HepG2 (cell line): ENCODE data around the gene RPS6KA5. TPM values are rescaled to one million over a fixed set of nuclear protein-coding genes. Genes with fewer than 3 reads are reported as not detected.

Experiments
- ATAC-seq: fragments of 200-7000 bp; cut with Tn5 transposase; 3 replicates; pipeline ENCODE4 v1.9.1; 2020; ENCODE audit warnings: mild to moderate bottlenecking, moderate library complexity
- BruUV-seq: library from RNA; stranded (reverse); fragments of 400-500 nt; replicated peaks from 2 replicates; lab custom pipeline; 2021; lab: Mats Ljungman, UMichigan
- CTCF ChIA-PET: fragments of 300-600 bp; formaldehyde crosslinking; extraction: SDS; loops from one replicate; lab custom pipeline; 2021; ENCODE audit warnings: low total read pairs, inconsistent platforms, low intra/inter-chr PET ratio; lab: Yijun Ruan, JAX
- POLR2A ChIA-PET: fragments of 350-600 bp; sonication (Branson Sonifier 250); formaldehyde crosslinking; loops from one replicate; lab custom pipeline; 2020; ENCODE audit warnings: antibody characterized with exemption, inconsistent platforms; lab: Yijun Ruan, JAX
- DNase-seq: peaks from one replicate; pipeline ENCODE4 v3.0.0-alpha.2; 2015; ENCODE audit warnings: low spot score
- FAIRE-seq: peaks from 3 replicates; lab custom pipeline; 2011; peaks lifted over from hg19 to GRCh38; lab: Jason Lieb, UNC
- H2AFZ ChIP-seq: one replicate; pipeline ENCODE4 v1.6.1; 2011; ENCODE audit warnings: low read length, inconsistent platforms
- H3K27ac ChIP-seq: fragments of 300-600 bp; 3 replicates; pipeline ENCODE4 v1.8.0; 2011; ENCODE audit warnings: mixed run types, mild to moderate bottlenecking, mixed read lengths, low read length, inconsistent platforms; ENCODE audit not compliant: insufficient read depth; ENCODE audit errors: extremely low read length
- H3K27me3 ChIP-seq, 2 experiments: fragments of 200-600 bp in 1 of 2; 2 replicates in 1 of 2; 3 replicates in 1 of 2; pipeline versions ENCODE4 v1.6.0 to v1.8.0; 2011; ENCODE audit warnings: low read length in 2 of 2, mild to moderate bottlenecking in 2 of 2, moderate library complexity in 2 of 2, inconsistent platforms in 1 of 2; ENCODE audit not compliant: insufficient read depth in 2 of 2, control insufficient read depth in 1 of 2
- H3K36me3 ChIP-seq, 2 experiments: fragments of 200-600 bp in 1 of 2; replicated peaks in 1 of 2; 2 replicates in 1 of 2; 3 replicates in 1 of 2; pipeline versions ENCODE4 v1.5.1 to v1.8.0; 2011; ENCODE audit warnings: low read length in 2 of 2, inconsistent platforms in 1 of 2; ENCODE audit not compliant: insufficient read depth in 2 of 2, control insufficient read depth in 1 of 2
- H3K4me1 ChIP-seq: 2 replicates; pipeline ENCODE4 v1.5.1; 2012; ENCODE audit warnings: low read length, inconsistent platforms; ENCODE audit not compliant: insufficient read depth
- H3K4me2 ChIP-seq: 2 replicates; pipeline ENCODE4 v1.6.0; 2011; ENCODE audit warnings: low read depth, low read length, inconsistent platforms
- H3K4me3 ChIP-seq, 3 experiments: fragments of 200-600 bp in 1 of 3; sonication (generic), shearing (Covaris generic) in 1 of 3; replicated peaks in 1 of 3; 2 replicates each; pipeline ENCODE4 v1.5.1; 2011 to 2016; ENCODE audit warnings: low read length in 3 of 3, inconsistent platforms in 2 of 3, low read depth in 2 of 3, mild to moderate bottlenecking in 2 of 3, control low read depth in 1 of 3, mixed read lengths in 1 of 3; ENCODE audit not compliant: insufficient read depth in 1 of 3
- H3K79me2 ChIP-seq: one replicate; pipeline ENCODE4 v1.6.1; 2011; ENCODE audit warnings: low read length, inconsistent platforms; ENCODE audit not compliant: insufficient read depth
- H3K9ac ChIP-seq: 2 replicates; pipeline ENCODE4 v1.6.0; 2011; ENCODE audit warnings: mild to moderate bottlenecking, low read depth, low read length, inconsistent platforms; ENCODE audit not compliant: insufficient read depth
- H3K9me3 ChIP-seq: 2 replicates; pipeline ENCODE4 v1.5.1; 2012; ENCODE audit warnings: mild to moderate bottlenecking, low read length
- H4K20me1 ChIP-seq: 2 replicates; pipeline ENCODE4 v1.6.0; 2011; ENCODE audit warnings: inconsistent platforms, mild to moderate bottlenecking, low read length, moderate library complexity; ENCODE audit not compliant: insufficient read depth
- GABPB1 ChIP-seq: IDR thresholded peaks from 2 replicates; pipeline ENCODE4 v1.6.1; 2016; ENCODE audit warnings: mild to moderate bottlenecking, missing genetic modification reagents, moderate library complexity, missing compliant biosample characterization
- LCORL ChIP-seq, 2 experiments: fragments of 450-650 bp in 1 of 2; sonication (generic) in 1 of 2; formaldehyde crosslinking in 1 of 2; IDR thresholded peaks; 2 replicates each; pipeline versions ENCODE4 v1.5.0 to v1.6.1; 2017 to 2020; ENCODE audit warnings: antibody characterized with exemption in 1 of 2, missing genetic modification reagents in 1 of 2
- NAIF1 ChIP-seq: sonication (generic); formaldehyde crosslinking; IDR thresholded peaks from 2 replicates; pipeline ENCODE4 v1.5.0; 2020; ENCODE audit warnings: mild to moderate bottlenecking, missing genetic modification reagents, borderline replicate concordance
- PLRG1 ChIP-seq: fragments of 450-650 bp; conservative IDR thresholded peaks from 2 replicates; pipeline ENCODE4 v1.6.1; 2016
- RBM39 ChIP-seq: fragments of 200-400 bp; formaldehyde crosslinking; IDR thresholded peaks from one replicate; pipeline ENCODE4 v1.6.1; 2018; ENCODE audit warnings: antibody characterized with exemption, mild to moderate bottlenecking, low read depth, low read length; ENCODE audit not compliant: poor library complexity, severe bottlenecking
- ZFY ChIP-seq: sonication (generic); formaldehyde crosslinking; IDR thresholded peaks from 2 replicates; pipeline ENCODE4 v1.4.0; 2020; ENCODE audit warnings: missing genetic modification reagents
- ZKSCAN5 ChIP-seq: sonication (generic); formaldehyde crosslinking; IDR thresholded peaks from 2 replicates; pipeline ENCODE4 v1.5.1; 2020; ENCODE audit warnings: mild to moderate bottlenecking, missing genetic modification reagents
- ZNF251 ChIP-seq: sonication (generic); formaldehyde crosslinking; IDR thresholded peaks from 2 replicates; pipeline ENCODE4 v1.9.0; 2021; ENCODE audit warnings: mild to moderate bottlenecking, missing genetic modification reagents
- ZNF274 ChIP-seq: sonication (generic); formaldehyde crosslinking; IDR thresholded peaks from 2 replicates; pipeline ENCODE4 v1.5.1; 2020; ENCODE audit warnings: mild to moderate bottlenecking, missing genetic modification reagents
- ZNF629 ChIP-seq: sonication (generic); formaldehyde crosslinking; conservative IDR thresholded peaks from 2 replicates; pipeline ENCODE4 v1.5.0; 2020; ENCODE audit warnings: missing genetic modification reagents
- WGBS: methylation state at CpG from one replicate; pipeline ENCODE4 v1.1.6; 2017; ENCODE audit warnings: low lambda C conversion rate; 5-methylcytosine and 5-hydroxymethylcytosine counted together
- in situ Hi-C: cut with HindIII; loops from 2 replicates; pipeline ENCODE4 v1.10.0; 2017; ENCODE audit warnings: low pct_unique_long_range_greater_than_20kb; ENCODE audit not compliant: extremely low pct_ligation_motif_present
- intact Hi-C: fragments of 100-400 bp; cut with micrococcal nuclease; formaldehyde crosslinking; loops from one replicate; pipeline ENCODE4 v1.10.0; 2022; ENCODE audit not compliant: unreplicated experiment
- polyA plus RNA-seq, 8 experiments: library from polyadenylated mRNA; depleted of rRNA in 3 of 8; stranded (reverse) in 7 of 8; unstranded in 1 of 8; fragments of >200 nt; fragmentation: Illumina TruSeq in 4 of 8; extraction: Trizol in 4 of 8; gene quantifications; 2 replicates each; pipeline versions ENCODE4 v1.2.1 to v1.2.3, GENCODE V29; 2011 to 2016; ENCODE audit warnings: low read depth in 4 of 8, missing spikeins in 1 of 8, mixed read lengths in 1 of 8; ENCODE audit not compliant: insufficient read depth in 1 of 8
- total RNA-seq, 5 experiments: library from RNA; depleted of rRNA; stranded (reverse); fragments of >200 nt; fragmentation: Illumina TruSeq; extraction: Trizol; gene quantifications; 2 replicates each; pipeline ENCODE4 v1.2.3, GENCODE V29; 2016; ENCODE audit warnings: low read depth in 1 of 5
- TF ChIP-seq, protein P1 (sequence below): sonication (generic); formaldehyde crosslinking; IDR thresholded peaks from 2 replicates; pipeline ENCODE4 v1.5.1; 2020; ENCODE audit warnings: missing genetic modification reagents, mild to moderate bottlenecking, borderline replicate concordance
- TF ChIP-seq, protein P2 (sequence below): sonication (generic); formaldehyde crosslinking; IDR thresholded peaks from 2 replicates; pipeline ENCODE4 v1.4.0; 2020; ENCODE audit warnings: missing genetic modification reagents, borderline replicate concordance
- TF ChIP-seq, protein P3 (sequence below): sonication (generic); formaldehyde crosslinking; IDR thresholded peaks from 2 replicates; pipeline ENCODE4 v1.4.0; 2020; ENCODE audit warnings: low read depth, mild to moderate bottlenecking, missing genetic modification reagents

The RPS6KA5 gene
- total and polyA plus RNA-seq, 2 of the 13 experiments (the other 11 are each of a cell fraction or from before 2014, with no cell fraction given), result 0.50 to 0.58 TPM

DNA sequence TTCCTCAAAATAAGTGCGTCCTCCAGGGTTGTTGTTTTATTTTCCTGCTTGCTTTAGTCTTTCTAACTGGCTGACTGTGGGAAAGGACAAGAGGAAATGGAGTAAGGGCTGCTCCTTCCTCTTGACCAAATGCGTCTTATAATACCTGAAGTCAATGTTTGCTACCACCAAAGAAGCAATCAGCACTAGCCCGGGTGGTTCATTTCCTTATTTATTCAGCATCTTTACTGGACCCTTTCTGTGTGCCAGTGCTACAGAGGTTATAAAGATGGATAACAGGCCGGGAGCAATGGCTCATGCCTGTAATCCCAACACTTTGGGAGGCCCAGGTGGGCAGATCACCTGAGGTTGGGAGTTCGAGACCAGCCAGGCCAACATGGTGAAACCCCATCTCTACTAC lies 15.1 kb upstream of the RPS6KA5 start:
- in situ Hi-C loops, result no loop called here
- Histone ChIP-seq H3K79me2 (no peaks in the 10 kb centered on the region), H4K20me1 (no peaks in the 10 kb centered on the region), H3K36me3 (no peaks in the 10 kb centered on the region), H3K9ac (no peak overlapping the region), H3K27ac (no peak overlapping the region), H2AFZ (no peak overlapping the region), H3K4me3 (no peak overlapping the region), H3K4me2 (no peak overlapping the region), H3K4me1 (no peaks in the 10 kb centered on the region), H3K9me3 (no peaks in the 10 kb centered on the region), H3K27me3 (no peaks in the 10 kb centered on the region; a peak in 1 of 5 replicates)
- DNase-seq, result no peak
- TF ChIP-seq, protein P1, sequence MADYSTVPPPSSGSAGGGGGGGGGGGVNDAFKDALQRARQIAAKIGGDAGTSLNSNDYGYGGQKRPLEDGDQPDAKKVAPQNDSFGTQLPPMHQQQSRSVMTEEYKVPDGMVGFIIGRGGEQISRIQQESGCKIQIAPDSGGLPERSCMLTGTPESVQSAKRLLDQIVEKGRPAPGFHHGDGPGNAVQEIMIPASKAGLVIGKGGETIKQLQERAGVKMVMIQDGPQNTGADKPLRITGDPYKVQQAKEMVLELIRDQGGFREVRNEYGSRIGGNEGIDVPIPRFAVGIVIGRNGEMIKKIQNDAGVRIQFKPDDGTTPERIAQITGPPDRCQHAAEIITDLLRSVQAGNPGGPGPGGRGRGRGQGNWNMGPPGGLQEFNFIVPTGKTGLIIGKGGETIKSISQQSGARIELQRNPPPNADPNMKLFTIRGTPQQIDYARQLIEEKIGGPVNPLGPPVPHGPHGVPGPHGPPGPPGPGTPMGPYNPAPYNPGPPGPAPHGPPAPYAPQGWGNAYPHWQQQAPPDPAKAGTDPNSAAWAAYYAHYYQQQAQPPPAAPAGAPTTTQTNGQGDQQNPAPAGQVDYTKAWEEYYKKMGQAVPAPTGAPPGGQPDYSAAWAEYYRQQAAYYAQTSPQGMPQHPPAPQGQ (CRISPR knock-in tag), result no peak
- no peak for FAIRE-seq
- intact Hi-C loops, result no loop called here
- ChIA-PET CTCF (no interaction called here), POLR2A (no interaction called here)
- 66% methylated on average over 5 of the region's 5 CpGs for WGBS
- no peak for ATAC-seq
- no TSS peak for BruUV-seq

DNA sequence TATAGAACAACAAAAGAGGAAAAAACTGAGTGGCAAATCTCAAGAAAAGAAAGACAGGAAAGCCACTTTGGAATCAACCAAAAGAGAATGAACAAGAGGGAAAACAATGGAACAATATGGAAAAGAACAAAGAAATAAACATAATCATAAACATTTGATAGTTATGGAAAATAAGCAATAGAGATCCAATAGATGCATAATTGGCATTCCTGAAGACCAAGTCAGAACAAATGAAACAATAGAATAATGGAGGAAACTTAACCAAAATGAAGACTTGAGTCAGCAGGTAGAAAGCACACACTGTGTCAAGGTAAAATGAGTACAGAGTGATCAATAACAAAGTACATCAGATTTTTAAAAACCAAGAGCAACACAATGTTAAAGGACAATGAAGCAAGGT lies 10.1 kb upstream of the RPS6KA5 start:
- no peak overlapping the region for H3K9ac ChIP-seq
- in situ Hi-C loops (no loop called here), intact Hi-C loops (no loop called here)
- H3K4me1 ChIP-seq, result no peaks in the 10 kb centered on the region
- DNase-seq, result no peak
- BruUV-seq, result no TSS peak
- H3K36me3 ChIP-seq, result no peaks in the 10 kb centered on the region
- H3K27me3 ChIP-seq, result no peaks in the 10 kb centered on the region; a peak in 1 of 5 replicates
- ChIA-PET CTCF (no interaction called here), POLR2A (no interaction called here)
- no peaks in the 10 kb centered on the region for H3K9me3 ChIP-seq
- H3K4me3 ChIP-seq, result no peak overlapping the region
- H3K27ac ChIP-seq, result no peak overlapping the region
- FAIRE-seq, result no peak
- ATAC-seq, result no peak
- H3K4me2 ChIP-seq, result no peak overlapping the region
- H4K20me1 ChIP-seq, result no peaks in the 10 kb centered on the region
- no peaks in the 10 kb centered on the region for H3K79me2 ChIP-seq
- H2AFZ ChIP-seq, result no peak overlapping the region
- TF ChIP-seq NAIF1, result no peak
- TF ChIP-seq, protein P2, sequence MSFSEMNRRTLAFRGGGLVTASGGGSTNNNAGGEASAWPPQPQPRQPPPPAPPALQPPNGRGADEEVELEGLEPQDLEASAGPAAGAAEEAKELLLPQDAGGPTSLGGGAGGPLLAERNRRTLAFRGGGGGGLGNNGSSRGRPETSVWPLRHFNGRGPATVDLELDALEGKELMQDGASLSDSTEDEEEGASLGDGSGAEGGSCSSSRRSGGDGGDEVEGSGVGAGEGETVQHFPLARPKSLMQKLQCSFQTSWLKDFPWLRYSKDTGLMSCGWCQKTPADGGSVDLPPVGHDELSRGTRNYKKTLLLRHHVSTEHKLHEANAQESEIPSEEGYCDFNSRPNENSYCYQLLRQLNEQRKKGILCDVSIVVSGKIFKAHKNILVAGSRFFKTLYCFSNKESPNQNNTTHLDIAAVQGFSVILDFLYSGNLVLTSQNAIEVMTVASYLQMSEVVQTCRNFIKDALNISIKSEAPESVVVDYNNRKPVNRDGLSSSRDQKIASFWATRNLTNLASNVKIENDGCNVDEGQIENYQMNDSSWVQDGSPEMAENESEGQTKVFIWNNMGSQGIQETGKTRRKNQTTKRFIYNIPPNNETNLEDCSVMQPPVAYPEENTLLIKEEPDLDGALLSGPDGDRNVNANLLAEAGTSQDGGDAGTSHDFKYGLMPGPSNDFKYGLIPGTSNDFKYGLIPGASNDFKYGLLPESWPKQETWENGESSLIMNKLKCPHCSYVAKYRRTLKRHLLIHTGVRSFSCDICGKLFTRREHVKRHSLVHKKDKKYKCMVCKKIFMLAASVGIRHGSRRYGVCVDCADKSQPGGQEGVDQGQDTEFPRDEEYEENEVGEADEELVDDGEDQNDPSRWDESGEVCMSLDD (CRISPR knock-in tag), result no peak
- TF ChIP-seq ZNF251 (CRISPR knock-in tag), result no peak
- TF ChIP-seq RBM39, result no peak
- TF ChIP-seq ZNF629, result no peak
- TF ChIP-seq ZNF274, result no peak
- no peak for TF ChIP-seq PLRG1
- TF ChIP-seq ZKSCAN5 (CRISPR knock-in tag), result no peak
- TF ChIP-seq LCORL (IDR thresholded peaks at IDR 0.05), result no peak
- no peak for TF ChIP-seq LCORL (CRISPR knock-in tag; IDR thresholded peaks at IDR 0.05)
- TF ChIP-seq, protein P3, sequence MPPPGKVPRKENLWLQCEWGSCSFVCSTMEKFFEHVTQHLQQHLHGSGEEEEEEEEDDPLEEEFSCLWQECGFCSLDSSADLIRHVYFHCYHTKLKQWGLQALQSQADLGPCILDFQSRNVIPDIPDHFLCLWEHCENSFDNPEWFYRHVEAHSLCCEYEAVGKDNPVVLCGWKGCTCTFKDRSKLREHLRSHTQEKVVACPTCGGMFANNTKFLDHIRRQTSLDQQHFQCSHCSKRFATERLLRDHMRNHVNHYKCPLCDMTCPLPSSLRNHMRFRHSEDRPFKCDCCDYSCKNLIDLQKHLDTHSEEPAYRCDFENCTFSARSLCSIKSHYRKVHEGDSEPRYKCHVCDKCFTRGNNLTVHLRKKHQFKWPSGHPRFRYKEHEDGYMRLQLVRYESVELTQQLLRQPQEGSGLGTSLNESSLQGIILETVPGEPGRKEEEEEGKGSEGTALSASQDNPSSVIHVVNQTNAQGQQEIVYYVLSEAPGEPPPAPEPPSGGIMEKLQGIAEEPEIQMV (CRISPR knock-in tag), result no peak
- no peak for TF ChIP-seq ZFY (CRISPR knock-in tag)
- no peak for TF ChIP-seq GABPB1 (CRISPR knock-in tag)
